IMR-90 (cell line): Measurements from ENCODE around the gene KLF11. TPM values are rescaled to one million over a fixed set of nuclear protein-coding genes. Genes with fewer than 3 reads are reported as not detected.

Experiments
- ATAC-seq: fragments of 200-7000 bp; cut with Tn5 transposase; 2 replicates; pipeline ENCODE4 v1.9.1; 2020; ENCODE audit warnings: low read depth, mild to moderate bottlenecking, moderate library complexity
- BruUV-seq: library from RNA; stranded (reverse); fragments of 400-500 nt; replicated peaks from 2 replicates; lab custom pipeline; 2021; lab: Mats Ljungman, UMichigan
- CTCF ChIA-PET: fragments of 300-600 bp; formaldehyde crosslinking; extraction: SDS; loops from one replicate; lab custom pipeline; 2021; ENCODE audit warnings: antibody characterized with exemption; lab: Yijun Ruan, JAX
- POLR2A ChIA-PET: fragments of 300-600 bp; sonication (Branson Sonifier 250); formaldehyde crosslinking; loops from one replicate; lab custom pipeline; 2022; ENCODE audit warnings: antibody characterized with exemption; ENCODE audit not compliant: unreplicated experiment; lab: Charles Lee
- DNase-seq: peaks from one replicate; pipeline ENCODE4 v3.0.0; 2013
- H2AFZ ChIP-seq: replicated peaks from 2 replicates; pipeline ENCODE3; 2013; ENCODE audit warnings: low read length, mild to moderate bottlenecking; ENCODE audit not compliant: poor library complexity
- H2AK5ac ChIP-seq: 2 replicates; pipeline ENCODE4 v1.6.1; 2013; ENCODE audit warnings: low read depth, low read length, inconsistent platforms
- H2AK9ac ChIP-seq: replicated peaks from 2 replicates; pipeline ENCODE3; 2013; ENCODE audit warnings: mild to moderate bottlenecking, low read depth, low read length, moderate library complexity; ENCODE audit not compliant: poor library complexity
- H2BK120ac ChIP-seq: 2 replicates; pipeline ENCODE4 v1.6.1; 2013; ENCODE audit warnings: low read depth, low read length, inconsistent platforms
- H2BK15ac ChIP-seq: 3 replicates; pipeline ENCODE4 v1.6.1; 2013; ENCODE audit warnings: low read depth, low read length, inconsistent platforms
- H2BK20ac ChIP-seq: 2 replicates; pipeline ENCODE4 v1.6.1; 2013; ENCODE audit warnings: low read depth, mild to moderate bottlenecking, inconsistent platforms, low read length, moderate library complexity
- H2BK5ac ChIP-seq: 2 replicates; pipeline ENCODE4 v1.6.1; 2013; ENCODE audit warnings: mild to moderate bottlenecking, low read depth, low read length, inconsistent platforms; ENCODE audit not compliant: poor library complexity, severe bottlenecking
- H3K14ac ChIP-seq: replicated peaks from 2 replicates; pipeline ENCODE4 v1.6.1; 2013; ENCODE audit warnings: low read depth, low read length, inconsistent platforms
- H3K18ac ChIP-seq: 2 replicates; pipeline ENCODE4 v1.6.1; 2013; ENCODE audit warnings: low read depth, low read length, control low read depth
- H3K23ac ChIP-seq: 2 replicates; pipeline ENCODE4 v1.6.1; 2013; ENCODE audit warnings: low read depth, low read length, inconsistent platforms
- H3K27ac ChIP-seq: 2 replicates; pipeline ENCODE4 v1.5.1; 2013; ENCODE audit warnings: mild to moderate bottlenecking, control low read depth, low read length; ENCODE audit not compliant: insufficient read depth
- H3K27me3 ChIP-seq: 2 replicates; pipeline ENCODE4 v1.6.1; 2013; ENCODE audit warnings: low read length; ENCODE audit not compliant: control insufficient read depth, insufficient read depth
- H3K36me3 ChIP-seq: 2 replicates; pipeline ENCODE4 v1.6.1; 2013; ENCODE audit warnings: low read length, mixed read lengths; ENCODE audit not compliant: control insufficient read depth, insufficient read depth
- H3K4ac ChIP-seq: 2 replicates; pipeline ENCODE4 v1.6.1; 2013; ENCODE audit warnings: low read depth, low read length, inconsistent platforms
- H3K4me1 ChIP-seq: 2 replicates; pipeline ENCODE4 v1.6.1; 2013; ENCODE audit warnings: low read length, mixed read lengths; ENCODE audit not compliant: control insufficient read depth, insufficient read depth
- H3K4me2 ChIP-seq: 2 replicates; pipeline ENCODE4 v1.6.1; 2013; ENCODE audit warnings: low read depth, mild to moderate bottlenecking, control low read depth, low read length, moderate library complexity
- H3K4me3 ChIP-seq: 2 replicates; pipeline ENCODE4 v1.5.1; 2013; ENCODE audit warnings: low read depth, mild to moderate bottlenecking, control low read depth, low read length, moderate library complexity; ENCODE audit not compliant: insufficient read depth
- H3K56ac ChIP-seq: 2 replicates; pipeline ENCODE4 v1.6.1; 2013; ENCODE audit warnings: low read length, inconsistent platforms; ENCODE audit not compliant: insufficient read depth; ENCODE audit errors: extremely low read depth
- H3K79me1 ChIP-seq, 2 experiments: 2 replicates each; pipeline ENCODE4 v1.6.1; 2013; ENCODE audit warnings: low read length in 2 of 2, inconsistent platforms in 1 of 2, low read depth in 1 of 2
- H3K9ac ChIP-seq: 2 replicates; pipeline ENCODE4 v1.6.1; 2013; ENCODE audit warnings: low read depth, low read length, control low read depth
- H3K9me1 ChIP-seq: 2 replicates; pipeline ENCODE4 v1.6.1; 2013; ENCODE audit warnings: low read length, inconsistent platforms; ENCODE audit not compliant: insufficient read depth
- H3K9me3 ChIP-seq: 2 replicates; pipeline ENCODE4 v1.6.1; 2013; ENCODE audit warnings: low read length; ENCODE audit not compliant: control insufficient read depth, insufficient read depth
- H4K20me1 ChIP-seq: 2 replicates; pipeline ENCODE4 v1.6.1; 2013; ENCODE audit warnings: low read length, inconsistent platforms; ENCODE audit not compliant: insufficient read depth
- H4K5ac ChIP-seq: 2 replicates; pipeline ENCODE4 v1.6.1; 2013; ENCODE audit warnings: mild to moderate bottlenecking, low read depth, low read length, control low read depth
- H4K8ac ChIP-seq, 2 experiments: 2 replicates each; pipeline ENCODE4 v1.6.1; 2013; ENCODE audit warnings: low read depth in 2 of 2, low read length in 2 of 2, control low read depth in 1 of 2, inconsistent platforms in 1 of 2
- H4K91ac ChIP-seq: 2 replicates; pipeline ENCODE4 v1.6.1; 2013; ENCODE audit warnings: low read depth, low read length, inconsistent platforms; ENCODE audit not compliant: insufficient read depth
- BHLHE40 ChIP-seq: fragments of 150-350 bp; IDR thresholded peaks from 2 replicates; pipeline ENCODE4 v1.6.1; 2016; ENCODE audit warnings: mild to moderate bottlenecking, low read depth, low read length
- FOS ChIP-seq: fragments of 150-350 bp; IDR thresholded peaks from 2 replicates; pipeline ENCODE4 v1.6.1; 2016; ENCODE audit warnings: low read depth, low read length
- MAZ ChIP-seq: IDR thresholded peaks from 2 replicates; pipeline ENCODE4 v1.6.1; 2012; ENCODE audit warnings: low read depth, mild to moderate bottlenecking, low read length, improper control_type of control experiment, moderate library complexity, borderline replicate concordance
- NFE2L2 ChIP-seq: fragments of 150-350 bp; IDR thresholded peaks from 2 replicates; pipeline ENCODE4 v1.6.1; 2016; ENCODE audit warnings: low read depth, mild to moderate bottlenecking, low read length
- WGBS, 2 experiments: methylation state at CpG; one replicate each; pipeline versions ENCODE4 v1.1.5 to v1.1.7; 2013; ENCODE audit warnings: missing lambda C conversion rate in 2 of 2; ENCODE audit not compliant: insufficient read length in 1 of 2; ENCODE audit errors: extremely low coverage in 2 of 2; 5-methylcytosine and 5-hydroxymethylcytosine counted together
- dilution Hi-C: fragments of 300-500 bp; cut with HindIII; formaldehyde crosslinking; loops from one replicate; pipeline ENCODE4 v1.14.3; 2018; ENCODE audit warnings: low sequenced_read_pairs; ENCODE audit not compliant: unreplicated experiment
- in situ Hi-C: fragments of 300-500 bp; cut with MboI; formaldehyde crosslinking; loops from 3 replicates; pipeline ENCODE4 v1.14.3; 2019; ENCODE audit warnings: low sequenced_read_pairs, inconsistent platforms, mixed read lengths
- intact Hi-C: fragments of 100-400 bp; cut with micrococcal nuclease; formaldehyde crosslinking; loops from 2 replicates; pipeline ENCODE4 v1.10.0; 2022
- polyA plus RNA-seq, 3 experiments: library from polyadenylated mRNA; depleted of rRNA; stranded (reverse); fragments of >200 nt; gene quantifications; 2 replicates each; pipeline ENCODE4 v1.2.3, GENCODE V29; 2012; ENCODE audit warnings: low replicate concordance in 1 of 3
- total RNA-seq: library from RNA; depleted of rRNA; stranded (reverse); fragments of >200 nt; gene quantifications from 2 replicates; pipeline ENCODE4 v1.2.3, GENCODE V29; 2012

KLF11 gene
- total and polyA plus RNA-seq, 2 of the 4 experiments (the other 2 are of a cell fraction), result 2.0 to 2.4 TPM

- Histone ChIP-seq H4K91ac (no peak overlapping the region), H4K5ac (no peak overlapping the region), H3K14ac (no peak overlapping the region), H3K23ac (no peak overlapping the region), H3K9me3 (peaks cover 5% of the 10 kb centered on the region), H3K27ac (no peak overlapping the region), H2AK5ac (no peak overlapping the region), H2BK5ac (no peak overlapping the region), H2AK9ac (no peak overlapping the region), H3K27me3 (peaks cover 7% of the 10 kb centered on the region; the same call in 1 of the 2 replicates), H3K9me1 (0 out of 2 replicates have a peak, but pooled peaks cover 6% of the 10 kb centered on the region), H3K79me1 (no peaks in the 10 kb centered on the region), H2BK120ac (no peak overlapping the region), H3K4me3 (no peak overlapping the region), H4K8ac (no peak overlapping the region), H3K36me3 (no peaks in the 10 kb centered on the region), H3K56ac (no peak overlapping the region), H2AFZ (no peak overlapping the region), H2BK15ac (no peak overlapping the region), H3K18ac (no peak overlapping the region), H3K4ac (no peak overlapping the region), H3K9ac (no peak overlapping the region), H4K20me1 (no peaks in the 10 kb centered on the region), H3K4me1 (peaks cover 2% of the 10 kb centered on the region; the same call in 1 of the 2 replicates), H2BK20ac (no peak overlapping the region), H3K4me2 (no peak overlapping the region)
- dilution Hi-C loops (no loop called here), in situ Hi-C loops (no loop called here), intact Hi-C loops (no loop called here)
- WGBS, 2 experiments, result 100% methylated on average over 2 of the region's 5 CpGs; no CpG with 5 or more reads in 1 of the 2 experiments
- TF ChIP-seq FOS (no peak), BHLHE40 (no peak), MAZ (no peak), NFE2L2 (no peak)
- ChIA-PET POLR2A (no interaction called here), CTCF (interaction anchor here (0.6 kb wide), 1 partner anchor 55 kb away, joined by 3 read pairs; no protein-coding TSS in a partner anchor)
- no TSS peak for BruUV-seq
- no peak for DNase-seq
- ATAC-seq, result no peak
Observed at GRCh38 chr2:10017313-10017941, 25.9 kb upstream of the KLF11 start.
